Transverse colon (tissue), 4 donors: ENCODE measurements around the gene SFRP4. TPM values are rescaled to one million over a fixed set of nuclear protein-coding genes. Genes with fewer than 3 reads are reported as not detected.

Experiments used
- DNase-seq: peaks from one replicate; pipeline ENCODE4 v3.0.0-alpha.2; 2019
- H3K27ac ChIP-seq, 4 donors: fragments of 200-600 bp; sonication (generic); 2 replicates each; pipeline ENCODE4 v1.5.1; 2016 to 2018; ENCODE audit warnings: inconsistent platforms in 4 of 4
- H3K27me3 ChIP-seq: fragments of 200-600 bp; sonication (generic); 2 replicates; pipeline ENCODE4 v1.5.1; 2017; ENCODE audit warnings: inconsistent platforms
- H3K36me3 ChIP-seq, 4 donors: fragments of 200-600 bp; sonication (generic); 2 replicates each; pipeline ENCODE4 v1.5.1; 2017 to 2019; ENCODE audit warnings: inconsistent platforms in 4 of 4
- H3K4me1 ChIP-seq, 4 donors: fragments of 200-600 bp; sonication (generic); 2 replicates each; pipeline ENCODE4 v1.5.1; 2017 to 2020; ENCODE audit warnings: inconsistent platforms in 4 of 4
- H3K4me3 ChIP-seq, 4 donors: fragments of 200-600 bp; sonication (generic); 1 replicate in 1 of 4; 2 replicates in 3 of 4; pipeline versions ENCODE4 v1.5.1 to v1.6.1; 2017 to 2019; ENCODE audit warnings: inconsistent platforms in 4 of 4
- H3K9me3 ChIP-seq, 2 donors: fragments of 200-600 bp; sonication (generic); 2 replicates each; pipeline ENCODE4 v1.5.1; 2017 to 2019; ENCODE audit warnings: inconsistent platforms in 2 of 2
- EP300 ChIP-seq: sonication (generic); formaldehyde crosslinking; IDR thresholded peaks from one replicate; pipeline ENCODE4 v1.6.1; 2017; ENCODE audit warnings: antibody characterized with exemption, low read depth
- POLR2A ChIP-seq: fragments of 450-650 bp; IDR thresholded peaks from one replicate; pipeline ENCODE4 v1.6.1; 2016; ENCODE audit warnings: antibody characterized with exemption, mild to moderate bottlenecking, moderate library complexity
- POLR2AphosphoS5 ChIP-seq, 3 donors: sonication (generic); formaldehyde crosslinking; IDR thresholded peaks; one replicate each; pipeline ENCODE4 v1.6.1; 2016; ENCODE audit warnings: antibody characterized with exemption in 3 of 3
- WGBS, 2 donors: methylation state at CpG; one replicate each; pipeline ENCODE4 v1.1.5; 2018; ENCODE audit warnings: low coverage in 1 of 2; 5-methylcytosine and 5-hydroxymethylcytosine counted together
- in situ Hi-C, 4 donors: fragments of 200-750 bp; cut with MboI; loops; one replicate each; pipeline versions ENCODE4 v1.15.0 to v1.15.1; 2017; ENCODE audit warnings: low sequenced_read_pairs in 3 of 4, low pct_ligation_motif_present in 1 of 4, low pct_unique_long_range_greater_than_20kb in 1 of 4
- intact Hi-C: fragments of 100-400 bp; cut with DNase I; formaldehyde crosslinking; loops from one replicate; pipeline ENCODE4 v1.15.1; 2023; ENCODE audit warnings: low total_unique reads
- total RNA-seq, 4 donors: library from RNA; depleted of rRNA; stranded (reverse); fragments of >200 nt; gene quantifications; one replicate each; pipeline ENCODE4 v1.1.0, GENCODE V29; 2016
- TF ChIP-seq, protein P1 (sequence below), 5 experiments: fragments of 200-600 bp in 3 of 5; fragments of 450-650 bp in 2 of 5; sonication (generic) in 3 of 5; IDR thresholded peaks; 1 replicate in 2 of 5; 2 replicates in 3 of 5; pipeline ENCODE4 v1.5.1; 2016 to 2017; ENCODE audit warnings: antibody characterized with exemption in 5 of 5, inconsistent platforms in 3 of 5, mild to moderate bottlenecking in 2 of 5, moderate library complexity in 1 of 5

The SFRP4 gene
- total RNA-seq, 4 donors from 2014 or later = 0.41 to 1.8 (median 0.64) TPM; not detected in 1

DNA sequence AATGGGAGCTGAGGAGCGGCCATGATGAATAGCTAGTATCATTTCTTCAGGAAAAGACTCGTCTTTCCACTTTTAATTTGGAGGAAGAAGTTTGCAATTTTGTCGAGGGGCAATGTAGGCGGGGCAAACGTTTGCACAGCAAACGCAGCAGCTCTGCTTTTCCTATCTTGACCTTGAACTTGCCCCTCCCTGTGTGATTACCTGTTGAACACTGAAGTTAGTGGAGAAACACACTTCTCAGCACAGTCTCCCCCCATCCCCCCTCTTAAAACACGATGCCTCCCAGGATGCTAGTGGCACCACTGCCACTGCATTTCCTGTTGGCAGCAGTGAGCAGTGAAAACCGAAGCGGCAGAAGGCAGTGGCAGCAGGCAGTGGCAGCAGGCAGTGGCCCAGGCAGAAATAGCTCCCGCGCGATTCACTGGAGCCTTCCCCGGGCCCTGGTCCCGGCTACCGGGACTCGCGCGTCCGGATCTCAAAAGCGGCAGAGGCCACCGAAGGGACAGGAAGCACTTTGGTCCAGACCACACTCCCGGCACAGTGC is 3.8 kb upstream of the SFRP4 start, which contains the start of gene EPDR1:
TSS of gene EPDR1 (plus strand) at position 336 of the 544 bp plus-strand sequence. CDS start 300 bp downstream, outside the sequence.
- in situ Hi-C loops (loop anchor here (25.0 kb wide), 2 partner anchors 167 to 292 kb away; no protein-coding TSS in a partner anchor), intact Hi-C loops (no loop called here)
- Histone ChIP-seq H3K9me3 (peaks cover 0 to 3% of the 10 kb centered on the region in 2 donors), H3K4me1 (peaks cover 0 to 33% (median 18%) of the 10 kb centered on the region in 4 donors), H3K27me3 (peaks cover 16% of the 10 kb centered on the region), H3K36me3 (no peaks in the 10 kb centered on the region), H3K4me3 (peak within 1 kb of the TSS; percentile 61 to 68 (median 64)), H3K27ac (peak within 1 kb of the TSS; percentile 85 to 87 (median 86))
- peak; percentile 75 for DNase-seq
- TF ChIP-seq POLR2AphosphoS5 (IDR thresholded peaks at IDR 0.05) = peak in 1 of 3 donors; percentile 72
- TF ChIP-seq EP300 = no peak
- peak; percentile 75 for TF ChIP-seq POLR2A
- TF ChIP-seq, protein P1, sequence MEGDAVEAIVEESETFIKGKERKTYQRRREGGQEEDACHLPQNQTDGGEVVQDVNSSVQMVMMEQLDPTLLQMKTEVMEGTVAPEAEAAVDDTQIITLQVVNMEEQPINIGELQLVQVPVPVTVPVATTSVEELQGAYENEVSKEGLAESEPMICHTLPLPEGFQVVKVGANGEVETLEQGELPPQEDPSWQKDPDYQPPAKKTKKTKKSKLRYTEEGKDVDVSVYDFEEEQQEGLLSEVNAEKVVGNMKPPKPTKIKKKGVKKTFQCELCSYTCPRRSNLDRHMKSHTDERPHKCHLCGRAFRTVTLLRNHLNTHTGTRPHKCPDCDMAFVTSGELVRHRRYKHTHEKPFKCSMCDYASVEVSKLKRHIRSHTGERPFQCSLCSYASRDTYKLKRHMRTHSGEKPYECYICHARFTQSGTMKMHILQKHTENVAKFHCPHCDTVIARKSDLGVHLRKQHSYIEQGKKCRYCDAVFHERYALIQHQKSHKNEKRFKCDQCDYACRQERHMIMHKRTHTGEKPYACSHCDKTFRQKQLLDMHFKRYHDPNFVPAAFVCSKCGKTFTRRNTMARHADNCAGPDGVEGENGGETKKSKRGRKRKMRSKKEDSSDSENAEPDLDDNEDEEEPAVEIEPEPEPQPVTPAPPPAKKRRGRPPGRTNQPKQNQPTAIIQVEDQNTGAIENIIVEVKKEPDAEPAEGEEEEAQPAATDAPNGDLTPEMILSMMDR (IDR thresholded peaks at IDR 0.05) = peak; percentile 30 to 79 (median 38)
- WGBS, 2 donors = 18 to 21% methylated on average over 5 to 18 of the region's 22 CpGs

- Histone ChIP-seq H3K27ac (no peak overlapping the region), H3K9me3 (no peaks in the 10 kb centered on the region), H3K36me3 (no peaks in the 10 kb centered on the region), H3K4me3 (no peak overlapping the region), H3K27me3 (peaks cover 18% of the 10 kb centered on the region), H3K4me1 (peaks cover 0 to 33% (median 18%) of the 10 kb centered on the region in 4 donors)
- no peak for DNase-seq
- intact Hi-C loops (no loop called here), in situ Hi-C loops (loop anchor here (10.0 to 25.0 kb wide), 3 partner anchors 169 to 306 kb away; no protein-coding TSS in a partner anchor)
- no peak for TF ChIP-seq POLR2A
- TF ChIP-seq, protein P1 (IDR thresholded peaks at IDR 0.05) = no peak
- no peak for TF ChIP-seq POLR2AphosphoS5 (IDR thresholded peaks at IDR 0.05)
- no peak for TF ChIP-seq EP300
- WGBS, 2 donors = 69 to 80% methylated on average over 1 to 4 of the region's 4 CpGs
Observed at GRCh38 chr7:37918526-37918925, 1.9 kb upstream of the SFRP4 start.

GRCh38 chr7:37916017-37916672 is 472 bp downstream of the SFRP4 start:
- intact Hi-C loops = no loop called here
- Histone ChIP-seq H3K36me3 (no peaks in the 10 kb centered on the region), H3K4me1 (peaks cover 0 to 23% (median 15%) of the 10 kb centered on the region in 4 donors), H3K27me3 (peaks cover 18% of the 10 kb centered on the region), H3K9me3 (no peaks in the 10 kb centered on the region), H3K27ac (peak overlapping the region; percentile 6 to 58 (median 36)), H3K4me3 (peak overlapping the region; percentile 14 to 47 (median 31))
- in situ Hi-C loops = loop anchor here (10.0 to 25.0 kb wide), 3 partner anchors 171 to 309 kb away; no protein-coding TSS in a partner anchor
- peak; percentile 14 for DNase-seq
- no peak for TF ChIP-seq POLR2AphosphoS5 (IDR thresholded peaks at IDR 0.05)
- TF ChIP-seq, protein P1 (IDR thresholded peaks at IDR 0.05) = no peak
- no peak for TF ChIP-seq EP300
- TF ChIP-seq POLR2A = no peak
- WGBS, 2 donors = 1 to 12% methylated on average over 16 to 54 of the region's 57 CpGs

DNA sequence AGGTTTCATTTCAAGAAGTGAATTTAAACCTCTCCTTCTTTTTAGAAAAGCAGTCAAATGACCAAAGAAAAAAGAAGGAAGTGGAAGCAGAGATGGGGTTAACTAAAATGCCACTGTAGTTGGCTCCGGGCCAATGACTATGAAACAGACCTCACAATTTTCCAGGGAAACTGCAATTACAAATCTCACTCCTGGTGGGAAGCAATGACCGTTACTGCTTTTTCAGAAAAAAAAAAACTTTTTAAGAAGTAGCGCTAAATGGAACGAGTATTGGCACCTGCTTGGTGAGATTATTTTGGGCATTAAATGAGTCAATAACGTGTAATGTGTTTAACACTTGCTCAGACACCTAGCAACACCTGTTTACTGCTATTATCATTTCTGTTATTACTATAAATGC is 1.2 kb downstream of the SFRP4 start:
- no peak for TF ChIP-seq POLR2AphosphoS5 (IDR thresholded peaks at IDR 0.05)
- TF ChIP-seq POLR2A = no peak
- TF ChIP-seq, protein P1 (IDR thresholded peaks at IDR 0.05) = no peak
- TF ChIP-seq EP300 = no peak
- Histone ChIP-seq H3K36me3 (no peaks in the 10 kb centered on the region), H3K4me3 (no peak overlapping the region), H3K4me1 (peaks cover 0 to 22% (median 15%) of the 10 kb centered on the region in 4 donors), H3K9me3 (no peaks in the 10 kb centered on the region), H3K27ac (peak overlapping the region in 1 of 4 donors; percentile 58), H3K27me3 (peaks cover 18% of the 10 kb centered on the region)
- intact Hi-C loops (no loop called here), in situ Hi-C loops (loop anchor here (10.0 to 25.0 kb wide), 3 partner anchors 172 to 309 kb away; no protein-coding TSS in a partner anchor)
- peak; percentile 10 for DNase-seq
- WGBS, 2 donors = 2 to 17% methylated on average over 5 of the region's 5 CpGs
